GM12873 (cell line): Measurements from ENCODE around the gene LYSMD4.

Source experiments
- CTCF ChIP-seq: IDR thresholded peaks from 2 replicates; pipeline ENCODE4 v1.5.1; 2012; ENCODE audit warnings: low read depth, mild to moderate bottlenecking, moderate library complexity, low read length, control low read depth; ENCODE audit not compliant: insufficient read depth; ENCODE audit errors: missing control alignments

Gene LYSMD4

GRCh38 chr15:99709243-99709986 lies 23.8 kb downstream of the LYSMD4 start:
- TF ChIP-seq CTCF: no peak

GRCh38 chr15:99708563-99708962 lies 24.7 kb downstream of the LYSMD4 start:
- TF ChIP-seq CTCF: no peak

GRCh38 chr15:99707473-99708270 lies 25.6 kb downstream of the LYSMD4 start:
- TF ChIP-seq CTCF: no peak

GRCh38 chr15:99706557-99707303 lies 26.5 kb downstream of the LYSMD4 start:
- no peak for TF ChIP-seq CTCF

- TF ChIP-seq CTCF: peak; percentile 67
Measured at GRCh38 chr15:99704444-99704838, 28.8 kb downstream of the LYSMD4 start.

GRCh38 chr15:99703603-99704443 lies 29.4 kb downstream of the LYSMD4 start:
- peak; percentile 40 for TF ChIP-seq CTCF
